NCI-H2107 (cell line): ENCODE data around the gene GOLGA8A.
"Not testable (repeated sequence)": the region's sequence is repeated elsewhere in the genome, so short reads cannot be mapped to it uniquely, and the experiment has no call there.

Source experiments
- DNase-seq: peaks from one replicate; lab custom pipeline; 2025; lab: John Stamatoyannopoulos, UW

Gene GOLGA8A

DNA sequence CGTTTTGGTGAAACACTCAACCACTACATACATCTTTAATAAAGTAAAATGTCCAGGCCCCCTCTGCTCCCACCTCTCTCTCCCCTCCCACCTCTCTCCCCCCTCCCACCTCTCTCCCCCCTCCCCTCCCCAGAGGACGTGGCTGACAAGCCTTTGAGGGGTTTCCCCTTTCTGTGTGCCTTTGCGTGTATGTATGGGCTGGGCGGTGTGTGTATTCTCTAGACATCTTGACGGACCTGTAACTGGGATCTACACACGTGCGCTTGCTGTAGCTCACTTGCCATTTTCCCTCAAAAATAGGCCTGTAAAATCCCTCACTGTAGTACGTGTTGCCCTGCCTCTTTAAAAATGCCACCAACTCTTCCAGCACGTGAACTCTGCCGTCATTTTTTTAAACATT is 28.6 kb downstream of the GOLGA8A start:
- not testable (repeated sequence) for DNase-seq

DNA sequence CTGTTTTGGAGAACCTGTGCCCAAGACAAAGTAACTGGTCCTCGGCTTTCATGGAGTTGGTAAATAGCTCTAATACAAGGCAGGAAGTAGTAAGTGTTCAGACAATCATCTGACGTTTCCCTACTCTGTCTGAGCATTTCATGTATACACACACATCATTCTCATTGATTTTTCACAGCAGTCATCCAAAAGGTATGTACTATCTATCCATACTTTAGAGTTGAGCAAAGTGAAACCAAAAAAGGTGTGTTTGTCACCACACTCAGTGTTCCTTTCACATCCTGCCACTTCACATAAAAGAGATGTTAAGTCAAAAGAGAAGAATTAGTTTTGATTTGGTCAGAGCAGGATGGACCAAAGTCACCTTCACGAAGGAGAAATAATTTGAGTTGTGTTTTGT is 33.7 kb downstream of the GOLGA8A start:
- DNase-seq, result not testable (repeated sequence)

DNA sequence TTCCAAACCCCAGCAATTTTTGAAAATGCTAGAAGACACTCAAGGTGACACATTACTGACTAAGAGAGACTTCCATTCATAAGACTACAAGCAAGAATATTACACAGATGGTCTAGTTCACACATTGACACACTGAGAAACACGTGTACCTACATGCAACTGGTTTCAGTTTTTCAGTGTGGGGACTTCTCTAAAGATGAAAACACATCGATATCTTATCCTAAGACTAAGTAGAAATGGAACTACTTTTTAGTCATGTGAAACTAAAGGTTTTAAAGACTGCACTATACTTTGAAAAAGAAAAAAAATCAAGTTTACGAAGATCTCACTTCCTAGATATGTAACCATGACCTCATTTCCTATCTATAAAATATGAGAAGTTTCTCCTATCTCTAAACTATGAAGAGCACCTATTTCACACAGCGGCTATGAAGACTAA is 34.4 kb downstream of the GOLGA8A start:
- not testable (repeated sequence) for DNase-seq

DNA sequence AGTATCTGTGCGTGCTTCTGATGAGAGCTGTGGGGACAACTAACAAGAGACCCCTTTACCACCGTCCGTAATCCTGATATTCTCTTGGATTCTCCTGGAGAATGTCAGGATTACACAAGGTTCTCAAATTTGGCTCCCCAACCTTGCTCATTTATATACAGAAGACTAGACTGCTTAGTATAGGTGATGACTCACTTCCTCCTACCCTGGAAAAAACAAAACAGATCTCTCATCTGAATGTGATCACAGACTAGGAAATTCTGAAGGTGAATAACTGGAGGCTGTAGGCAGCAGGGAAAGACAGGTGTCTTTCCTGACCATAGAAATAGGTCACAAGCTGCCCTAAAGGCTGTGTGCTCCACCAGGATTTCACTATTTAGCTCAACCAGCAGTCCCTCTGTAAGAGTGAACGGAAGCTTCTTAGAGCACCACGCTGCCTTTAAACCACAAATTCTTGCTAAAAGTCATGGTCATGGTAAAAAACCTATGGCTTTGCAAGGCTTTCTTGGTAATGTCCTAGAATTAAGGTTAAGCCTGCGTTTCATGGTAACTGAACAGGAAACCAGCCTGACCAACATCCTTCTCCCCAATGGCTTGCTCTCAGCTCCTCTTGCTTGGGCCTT is 39.9 kb downstream of the GOLGA8A start:
- not testable (repeated sequence) for DNase-seq

DNA sequence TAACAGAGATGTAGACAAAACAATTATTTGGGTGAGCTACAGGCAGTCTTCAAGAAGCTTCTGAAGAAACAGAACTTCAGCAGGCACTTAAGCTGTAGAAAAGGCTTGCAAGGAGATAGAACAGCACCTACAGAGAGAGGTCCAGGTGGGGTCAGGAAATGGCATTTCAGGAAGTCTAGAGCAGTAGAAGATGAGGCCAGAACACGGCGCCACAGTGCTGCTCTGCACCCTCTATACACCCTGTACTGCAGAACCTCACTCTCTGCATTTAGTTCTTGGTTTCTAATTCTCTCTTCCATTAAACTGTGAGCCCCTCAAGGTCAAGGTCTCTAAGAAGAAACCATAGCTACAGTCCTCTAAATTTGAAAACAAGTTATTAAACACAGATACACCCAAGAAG is 44.6 kb downstream of the GOLGA8A start:
- not testable (repeated sequence) for DNase-seq

DNA sequence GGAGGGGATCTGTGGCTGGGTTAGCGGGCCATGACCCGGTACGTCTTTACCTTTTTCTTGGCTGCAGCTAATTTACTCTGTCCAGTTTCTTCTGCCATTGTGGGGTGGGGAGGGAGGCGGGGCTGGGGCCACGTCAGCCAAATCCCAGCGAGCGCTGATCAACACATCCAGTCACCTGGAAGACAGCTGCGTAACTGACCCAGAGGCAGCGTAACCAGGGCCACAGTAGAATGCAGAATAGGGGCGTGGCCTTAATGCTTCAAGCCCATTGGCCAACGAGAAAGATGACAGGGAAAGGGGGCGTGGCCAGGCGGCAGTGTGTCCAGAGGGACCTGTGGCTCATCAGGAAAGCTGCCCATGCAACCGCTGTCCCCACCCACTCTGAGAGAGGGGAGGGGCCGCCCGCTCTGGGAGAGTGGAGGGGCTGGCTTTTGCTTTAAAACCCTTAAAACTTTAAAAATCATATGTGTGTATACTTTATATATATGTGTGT is 48.0 kb downstream of the GOLGA8A start:
- not testable (repeated sequence) for DNase-seq
